Breast epithelium (tissue), 3 donors: ENCODE data around the gene BIN1.

Experiments
- CTCF ChIP-seq, 3 donors: fragments of 450-650 bp; IDR thresholded peaks; one replicate each; pipeline ENCODE4 v1.5.1; 2016 to 2017; ENCODE audit warnings: antibody characterized with exemption in 3 of 3, mild to moderate bottlenecking in 3 of 3, moderate library complexity in 3 of 3
- POLR2A ChIP-seq: fragments of 450-650 bp; IDR thresholded peaks from one replicate; pipeline ENCODE4 v1.6.1; 2016; ENCODE audit warnings: antibody characterized with exemption, mild to moderate bottlenecking, moderate library complexity

- no peak for TF ChIP-seq POLR2A
- TF ChIP-seq CTCF (IDR thresholded peaks at IDR 0.05) = no peak
These were observed 89.4 kb downstream of the BIN1 start for GRCh38 chr2:127017548-127017947.
